Osteocyte (in vitro differentiated cells): ENCODE results near the gene IRAG1. TPM values are rescaled to one million over a fixed set of nuclear protein-coding genes. Genes with fewer than 3 reads are reported as not detected.

Source experiments
- DNase-seq: peaks from one replicate; pipeline ENCODE4 v3.0.0; 2021; ENCODE audit warnings: mixed read lengths; ENCODE audit not compliant: unreplicated experiment; ENCODE audit errors: extremely low spot score
- H3K27ac Mint-ChIP-seq: one replicate; pipeline ENCODE4 v1.8.0; 2021; ENCODE audit warnings: mild to moderate bottlenecking, mixed read lengths; ENCODE audit not compliant: unreplicated experiment
- H3K27me3 Mint-ChIP-seq: one replicate; pipeline ENCODE4 v1.8.0; 2021; ENCODE audit warnings: mixed read lengths; ENCODE audit not compliant: unreplicated experiment
- H3K36me3 Mint-ChIP-seq: one replicate; pipeline ENCODE4 v1.8.0; 2021; ENCODE audit warnings: mixed read lengths; ENCODE audit not compliant: unreplicated experiment
- H3K4me1 Mint-ChIP-seq: one replicate; pipeline ENCODE4 v1.8.0; 2021; ENCODE audit warnings: mixed read lengths; ENCODE audit not compliant: unreplicated experiment
- H3K4me3 Mint-ChIP-seq: one replicate; pipeline ENCODE4 v1.8.0; 2021; ENCODE audit warnings: mild to moderate bottlenecking, moderate library complexity, mixed read lengths; ENCODE audit not compliant: unreplicated experiment
- H3K9me3 Mint-ChIP-seq: one replicate; pipeline ENCODE4 v1.8.0; 2021; ENCODE audit warnings: mixed read lengths; ENCODE audit not compliant: unreplicated experiment
- total RNA-seq: library from RNA; stranded (reverse); gene quantifications from 2 replicates; pipeline ENCODE4 v1.2.1, GENCODE V29; 2021
- TF ChIP-seq, protein P1 (sequence below): fragments of 200-600 bp; sonication (generic); IDR thresholded peaks from 2 replicates; pipeline ENCODE4 v1.5.0; 2021; ENCODE audit warnings: antibody characterized with exemption, mild to moderate bottlenecking, moderate library complexity

IRAG1 gene
- total RNA-seq, 1 donor from 2014 or later, result 22.2 TPM

DNA sequence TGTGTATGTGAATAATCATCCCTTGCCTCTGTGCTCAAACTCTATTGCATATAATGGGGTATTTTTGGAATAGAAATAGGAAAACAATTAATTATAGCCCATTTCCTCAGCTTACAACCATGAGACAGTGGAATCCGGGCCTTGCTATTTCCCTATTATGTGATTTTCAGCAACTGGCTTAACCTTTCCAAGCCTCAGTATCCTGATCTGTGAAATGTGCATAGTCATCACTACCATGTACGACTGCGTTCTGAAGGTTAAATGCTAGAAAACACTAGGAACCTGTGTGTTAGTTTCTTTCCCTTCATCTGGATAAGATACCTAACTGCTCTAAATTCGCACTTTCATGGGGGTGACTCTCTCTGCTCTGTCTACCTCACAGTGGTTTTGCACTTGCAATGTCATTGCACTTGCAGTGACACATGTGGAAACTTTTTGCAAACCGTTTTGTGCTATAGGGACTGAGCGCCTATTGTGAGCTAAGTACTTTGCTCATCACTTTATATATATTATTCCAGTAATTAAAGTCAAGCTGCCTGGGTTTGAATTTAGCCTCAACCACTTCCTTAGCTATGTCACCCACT lies 48.3 kb downstream of the IRAG1 start:
- Mint-ChIP-seq H3K4me1 (peaks cover 51% of the 10 kb centered on the region), H3K27me3 (no peaks in the 10 kb centered on the region), H3K27ac (no peak overlapping the region), H3K36me3 (no peaks in the 10 kb centered on the region), H3K4me3 (no peak overlapping the region), H3K9me3 (no peaks in the 10 kb centered on the region)
- TF ChIP-seq, protein P1, sequence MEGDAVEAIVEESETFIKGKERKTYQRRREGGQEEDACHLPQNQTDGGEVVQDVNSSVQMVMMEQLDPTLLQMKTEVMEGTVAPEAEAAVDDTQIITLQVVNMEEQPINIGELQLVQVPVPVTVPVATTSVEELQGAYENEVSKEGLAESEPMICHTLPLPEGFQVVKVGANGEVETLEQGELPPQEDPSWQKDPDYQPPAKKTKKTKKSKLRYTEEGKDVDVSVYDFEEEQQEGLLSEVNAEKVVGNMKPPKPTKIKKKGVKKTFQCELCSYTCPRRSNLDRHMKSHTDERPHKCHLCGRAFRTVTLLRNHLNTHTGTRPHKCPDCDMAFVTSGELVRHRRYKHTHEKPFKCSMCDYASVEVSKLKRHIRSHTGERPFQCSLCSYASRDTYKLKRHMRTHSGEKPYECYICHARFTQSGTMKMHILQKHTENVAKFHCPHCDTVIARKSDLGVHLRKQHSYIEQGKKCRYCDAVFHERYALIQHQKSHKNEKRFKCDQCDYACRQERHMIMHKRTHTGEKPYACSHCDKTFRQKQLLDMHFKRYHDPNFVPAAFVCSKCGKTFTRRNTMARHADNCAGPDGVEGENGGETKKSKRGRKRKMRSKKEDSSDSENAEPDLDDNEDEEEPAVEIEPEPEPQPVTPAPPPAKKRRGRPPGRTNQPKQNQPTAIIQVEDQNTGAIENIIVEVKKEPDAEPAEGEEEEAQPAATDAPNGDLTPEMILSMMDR, result no peak
- no peak for DNase-seq

Other genes with a start within 250 kb of the IRAG1 start
- 5.3 and 6.2 TPM in 2 replicates for gene AMPD3, start 238.5 kb downstream of the IRAG1 start, total RNA-seq
- gene RNF141, start 152.6 kb downstream of the IRAG1 start, total RNA-seq, result 28.7 and 30.0 TPM in 2 replicates
- 1.5 and 2.1 TPM in 2 replicates for gene LYVE1, start 125.1 kb downstream of the IRAG1 start, total RNA-seq
- 27.7 and 28.0 TPM in 2 replicates for gene CTR9, start 57.5 kb upstream of the IRAG1 start, total RNA-seq
- 966 and 977 TPM in 2 replicates for gene EIF4G2, start 115.2 kb upstream of the IRAG1 start, total RNA-seq
- 48.0 and 48.6 TPM in 2 replicates for gene ZBED5, start 164.3 kb upstream of the IRAG1 start, total RNA-seq